D721Med (cell line): ENCODE results near the gene PACSIN1.

Experiments used
- DNase-seq: peaks from one replicate; pipeline ENCODE4 v3.0.0; 2011; ENCODE audit warnings: low spot score; ENCODE audit not compliant: insufficient read length
- FAIRE-seq: peaks from 2 replicates; lab custom pipeline; 2011; peaks lifted over from hg19 to GRCh38; lab: Jason Lieb, UNC
- TF ChIP-seq, protein P1 (sequence below): IDR thresholded peaks from 2 replicates; pipeline ENCODE4 v1.5.1; 2012; ENCODE audit warnings: mild to moderate bottlenecking, control low read depth; ENCODE audit not compliant: insufficient read depth; ENCODE audit errors: missing control alignments

Gene PACSIN1

DNA sequence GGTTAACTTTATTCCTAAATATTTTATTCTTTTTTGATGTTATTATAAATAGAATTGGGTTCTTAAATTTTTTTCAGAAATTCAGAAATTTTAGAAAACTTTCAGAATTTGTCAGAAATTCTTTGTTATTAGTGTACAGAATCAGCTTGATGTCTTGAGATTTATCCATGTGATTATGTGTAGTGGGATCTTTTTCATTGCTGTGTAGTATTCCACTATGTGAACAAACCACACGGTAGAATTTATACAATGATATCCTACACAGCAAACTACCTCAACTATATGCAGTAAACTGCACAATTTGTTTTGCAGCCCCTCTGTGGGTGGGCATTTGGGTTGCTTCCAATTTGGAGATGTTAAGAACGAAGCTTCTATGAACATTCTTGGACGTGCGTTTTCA, 43.9 kb downstream of the PACSIN1 start:
- FAIRE-seq (no peak), DNase-seq (no peak)
- TF ChIP-seq, protein P1, sequence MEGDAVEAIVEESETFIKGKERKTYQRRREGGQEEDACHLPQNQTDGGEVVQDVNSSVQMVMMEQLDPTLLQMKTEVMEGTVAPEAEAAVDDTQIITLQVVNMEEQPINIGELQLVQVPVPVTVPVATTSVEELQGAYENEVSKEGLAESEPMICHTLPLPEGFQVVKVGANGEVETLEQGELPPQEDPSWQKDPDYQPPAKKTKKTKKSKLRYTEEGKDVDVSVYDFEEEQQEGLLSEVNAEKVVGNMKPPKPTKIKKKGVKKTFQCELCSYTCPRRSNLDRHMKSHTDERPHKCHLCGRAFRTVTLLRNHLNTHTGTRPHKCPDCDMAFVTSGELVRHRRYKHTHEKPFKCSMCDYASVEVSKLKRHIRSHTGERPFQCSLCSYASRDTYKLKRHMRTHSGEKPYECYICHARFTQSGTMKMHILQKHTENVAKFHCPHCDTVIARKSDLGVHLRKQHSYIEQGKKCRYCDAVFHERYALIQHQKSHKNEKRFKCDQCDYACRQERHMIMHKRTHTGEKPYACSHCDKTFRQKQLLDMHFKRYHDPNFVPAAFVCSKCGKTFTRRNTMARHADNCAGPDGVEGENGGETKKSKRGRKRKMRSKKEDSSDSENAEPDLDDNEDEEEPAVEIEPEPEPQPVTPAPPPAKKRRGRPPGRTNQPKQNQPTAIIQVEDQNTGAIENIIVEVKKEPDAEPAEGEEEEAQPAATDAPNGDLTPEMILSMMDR: no peak

DNA sequence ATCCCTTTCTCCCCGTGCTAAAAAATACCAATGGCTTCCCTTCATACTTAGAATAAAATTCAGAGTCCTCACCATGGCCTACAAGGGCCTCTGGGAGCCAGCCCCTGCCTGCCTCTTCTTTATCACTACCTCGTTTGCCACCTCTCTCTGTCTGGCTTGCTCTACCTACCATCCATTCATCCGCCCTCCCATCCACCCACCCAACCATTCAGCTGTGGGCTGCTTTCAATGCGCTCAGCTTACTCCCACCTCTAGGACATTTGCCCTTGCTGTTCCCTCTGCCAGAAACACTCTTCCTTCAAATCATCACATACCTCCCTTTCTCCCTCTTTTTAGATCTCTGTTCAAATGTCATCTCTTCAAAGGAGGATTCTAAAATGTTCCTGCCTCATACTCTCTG, 44.4 kb downstream of the PACSIN1 start:
- FAIRE-seq: no peak

DNA sequence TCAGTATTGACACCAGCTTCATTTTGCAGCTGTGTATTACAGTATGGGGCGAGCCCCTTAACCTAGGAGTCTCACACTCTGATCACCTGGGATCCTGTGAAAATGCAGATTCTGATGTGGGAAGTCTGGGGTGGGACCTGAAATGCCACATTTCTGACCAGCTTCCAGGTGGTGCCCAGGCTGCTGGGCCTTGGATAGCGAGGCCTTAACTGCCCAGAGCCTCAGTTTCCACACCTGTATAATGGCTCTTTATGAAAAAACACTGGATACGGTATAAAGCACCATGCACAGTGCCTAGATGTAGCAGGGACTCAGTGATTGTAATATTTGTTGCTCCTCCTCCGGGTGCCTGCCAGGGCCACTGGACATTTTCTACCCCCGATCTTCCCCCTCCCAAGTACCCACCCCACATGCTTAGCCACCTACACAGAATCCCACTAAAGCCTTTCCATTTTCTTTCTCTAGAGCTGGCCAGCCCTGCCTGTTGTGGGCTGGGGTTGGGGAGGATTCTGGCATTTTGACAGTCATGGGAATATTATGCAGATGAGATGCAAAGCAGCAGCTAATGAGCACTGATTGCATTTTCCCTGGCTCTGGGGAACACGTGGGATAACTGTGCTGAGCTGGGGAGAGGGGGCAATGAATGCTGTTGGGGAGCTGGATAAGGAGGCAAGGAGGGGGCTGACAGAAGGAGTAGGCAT, 45.5 kb downstream of the PACSIN1 start:
- DNase-seq (no peak), FAIRE-seq (no peak)
- TF ChIP-seq, protein P1: no peak

More for the DNA sequence above, 44.4 kb downstream of the PACSIN1 start:
- no peak for DNase-seq
- TF ChIP-seq, protein P1: no peak

DNA sequence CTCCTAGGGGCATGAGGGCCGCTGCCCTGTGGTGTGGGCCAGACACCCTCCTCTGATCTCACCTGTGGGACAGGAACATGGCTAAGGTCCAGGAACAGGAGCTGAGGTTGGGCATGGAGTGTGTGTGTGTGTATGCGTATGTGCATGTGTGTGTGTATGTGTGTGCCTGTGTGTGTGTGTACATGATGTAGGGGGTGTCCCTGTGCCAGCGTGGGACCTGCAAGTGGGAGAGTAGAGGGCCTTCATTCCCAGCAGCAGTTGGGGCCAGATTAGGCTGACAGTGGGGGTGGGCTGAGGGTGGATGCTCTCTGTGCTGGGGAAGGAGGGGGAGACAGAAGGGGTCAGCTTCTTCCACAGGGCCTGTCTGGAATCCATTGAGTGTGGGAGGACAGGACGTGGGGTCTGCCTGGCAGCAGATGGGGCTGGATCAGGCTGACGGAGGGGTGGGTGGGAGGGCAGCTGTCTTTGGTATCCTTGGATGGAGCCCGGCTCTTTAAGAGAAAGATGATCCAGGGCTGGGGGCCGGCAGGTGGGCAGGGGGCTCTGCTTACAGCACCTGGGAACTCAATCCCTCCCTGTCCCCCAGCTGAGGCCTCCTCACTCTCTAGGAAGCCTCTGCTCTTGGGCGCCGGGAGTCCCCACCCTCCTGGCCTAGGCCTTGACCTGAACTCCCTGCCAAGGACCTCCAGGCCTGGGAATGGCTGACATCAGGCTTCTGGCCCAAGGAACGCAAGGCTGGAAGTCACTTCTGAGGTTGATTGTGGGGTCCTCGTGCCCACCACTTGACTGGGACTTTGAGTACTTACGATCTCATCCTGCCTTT, 46.2 kb downstream of the PACSIN1 start:
- DNase-seq (no peak), FAIRE-seq (no peak)
- TF ChIP-seq, protein P1: no peak

DNA sequence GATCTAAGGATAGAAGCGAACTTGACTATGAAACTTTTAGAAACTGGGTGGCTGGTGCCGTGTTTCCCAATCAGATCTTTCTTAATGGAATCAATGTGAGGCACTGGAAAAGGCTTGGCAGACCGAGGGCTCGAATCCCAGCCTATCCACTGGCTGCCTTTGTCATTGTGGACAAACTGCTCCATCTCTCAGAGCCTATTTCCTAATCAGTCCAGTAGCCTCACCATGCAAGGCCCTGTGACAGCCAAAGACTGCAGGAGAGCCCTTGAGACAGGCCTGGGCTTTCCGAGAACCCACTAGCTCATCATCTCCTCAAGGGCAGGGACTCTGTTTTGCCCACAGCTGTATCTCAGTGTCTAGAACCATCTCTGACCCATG, 46.9 kb downstream of the PACSIN1 start:
- TF ChIP-seq, protein P1: no peak
- no peak for FAIRE-seq
- DNase-seq: no peak

DNA sequence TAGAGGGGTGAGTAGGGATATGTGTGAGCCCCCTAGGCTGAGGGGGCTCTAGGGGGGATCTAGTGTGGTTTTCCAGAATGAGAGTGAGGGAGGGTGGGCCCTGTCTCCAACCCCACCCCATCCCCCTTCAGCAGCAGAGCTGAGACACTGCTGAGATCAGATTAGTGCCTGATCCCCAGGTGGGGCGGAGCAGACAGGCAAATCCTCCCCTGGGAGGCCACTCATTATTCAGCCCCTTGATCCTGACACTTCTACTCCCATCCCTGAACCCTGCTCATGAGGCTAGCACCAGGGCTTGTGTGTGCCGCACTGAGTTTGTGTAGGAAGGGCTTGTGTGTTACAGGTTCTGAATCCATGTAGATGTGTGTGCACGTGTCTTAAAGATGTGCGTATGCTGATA, 47.8 kb downstream of the PACSIN1 start:
- TF ChIP-seq, protein P1: no peak
- FAIRE-seq (peak; percentile 90), DNase-seq (peak; percentile 97)

DNA sequence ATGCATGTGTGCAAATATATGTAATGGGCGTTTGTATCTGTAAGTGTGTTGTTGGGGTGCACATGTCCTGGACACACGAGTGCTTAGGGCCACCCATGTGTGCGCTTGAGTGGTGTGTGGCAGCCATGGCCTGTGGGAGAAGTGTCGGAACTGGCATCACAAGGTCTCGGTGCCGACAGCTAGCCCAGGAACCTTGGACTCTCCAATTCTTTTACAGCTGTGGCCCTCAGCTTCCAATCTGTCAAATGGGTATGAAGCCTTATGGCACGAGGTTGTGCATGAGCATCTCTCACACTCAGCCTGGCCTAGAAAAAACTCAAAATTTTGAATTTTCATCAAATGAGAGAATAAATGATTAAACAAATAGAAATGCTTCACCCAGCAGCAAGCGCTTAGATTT, 48.2 kb downstream of the PACSIN1 start:
- DNase-seq (no peak), FAIRE-seq (no peak)
- TF ChIP-seq, protein P1: no peak
